GM12892 (cell line): ENCODE data around the gene SLC66A2.

ENCODE experiments used
- POLR2A ChIP-seq: IDR thresholded peaks from 2 replicates; pipeline ENCODE4 v1.6.1; 2011; ENCODE audit warnings: low read depth, low read length, control low read depth
- POLR2AphosphoS5 ChIP-seq: IDR thresholded peaks from 2 replicates; pipeline ENCODE4 v1.6.1; 2011; ENCODE audit warnings: low read depth, low read length, control low read depth
- TAF1 ChIP-seq: IDR thresholded peaks from 2 replicates; pipeline ENCODE4 v1.6.1; 2011; ENCODE audit warnings: low read depth, mild to moderate bottlenecking, control low read depth, low read length, borderline replicate concordance

DNA sequence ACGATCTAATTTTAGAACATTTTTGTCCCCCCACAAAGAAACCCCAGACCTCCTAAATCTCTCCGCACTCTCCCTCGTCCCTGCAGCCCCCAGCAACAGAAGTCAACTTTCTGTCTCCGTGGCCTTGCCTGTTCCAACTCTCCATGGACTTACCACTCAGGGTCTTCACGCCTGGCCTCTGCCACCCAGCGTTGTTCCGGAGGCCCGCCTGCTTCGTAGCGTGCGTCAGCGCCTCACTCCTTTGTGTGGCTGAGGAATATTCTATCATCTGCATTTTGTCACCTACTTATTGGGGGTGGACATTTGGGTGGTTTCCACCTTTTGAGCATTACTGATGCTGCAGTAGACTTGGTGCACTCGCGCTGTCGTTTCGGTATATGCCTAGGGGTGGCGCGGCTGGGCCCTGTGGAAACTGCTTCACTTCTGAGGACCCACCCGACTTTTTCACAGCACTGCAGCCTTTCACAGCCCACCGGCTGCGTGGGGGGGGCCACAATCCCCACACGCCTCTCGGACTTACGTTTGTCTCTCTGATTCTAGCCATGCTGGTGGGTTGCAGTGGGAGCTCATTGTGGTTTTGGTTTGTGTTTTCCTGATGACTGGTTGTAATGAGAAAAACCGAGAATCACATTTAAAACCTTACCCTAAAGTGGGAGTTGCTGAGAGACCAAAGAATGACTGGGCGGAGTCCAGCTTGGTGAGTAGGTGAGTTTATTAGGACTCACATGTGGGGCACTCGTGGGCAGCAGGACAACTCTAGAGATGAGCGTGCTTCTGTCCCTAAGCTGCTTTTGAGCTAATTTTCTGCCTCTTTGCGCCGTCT lies 11.6 kb upstream of the SLC66A2 start:
- TF ChIP-seq POLR2AphosphoS5, result no peak
- peak; percentile 50; the same call in 1 of the 2 replicates for TF ChIP-seq POLR2A
- TF ChIP-seq TAF1, result no peak
